MM.1S (cell line): Measurements from ENCODE around the gene POLR1A.

ENCODE experiments used
- EZH2 ChIP-seq: fragments of 300-600 bp; sonication (generic); optimal IDR thresholded peaks from 2 replicates; pipeline ENCODE3; 2017; ENCODE audit warnings: low read depth, mild to moderate bottlenecking, antibody characterized with exemption, low read length, mixed read lengths
- EZH2phosphoT487 ChIP-seq: fragments of 300-600 bp; sonication (generic); IDR thresholded peaks from 2 replicates; pipeline ENCODE4 v1.6.1; 2018; ENCODE audit warnings: antibody characterized with exemption, low read length
- TF ChIP-seq, protein P1 (sequence below): fragments of 300-600 bp; sonication (generic); IDR thresholded peaks from 2 replicates; pipeline ENCODE4 v1.5.1; 2016; ENCODE audit warnings: antibody characterized with exemption, low read length, mixed read lengths

DNA sequence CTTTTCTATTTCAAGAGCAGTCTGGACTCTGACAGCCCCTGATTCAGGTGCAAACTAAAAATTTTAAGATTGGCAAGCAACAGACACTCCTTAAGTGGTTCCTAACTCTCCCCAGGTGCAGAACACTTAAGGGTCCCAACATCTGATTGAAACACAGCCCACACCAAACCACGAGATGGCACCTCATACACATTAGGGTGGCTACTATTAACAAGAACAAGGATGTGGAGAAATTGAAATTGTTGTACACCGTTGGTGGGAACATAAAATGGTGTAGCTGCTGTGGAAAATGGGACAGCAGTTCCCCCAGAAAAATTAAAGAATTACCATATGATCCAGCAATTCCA, 82.3 kb downstream of the POLR1A start:
- TF ChIP-seq, protein P1, sequence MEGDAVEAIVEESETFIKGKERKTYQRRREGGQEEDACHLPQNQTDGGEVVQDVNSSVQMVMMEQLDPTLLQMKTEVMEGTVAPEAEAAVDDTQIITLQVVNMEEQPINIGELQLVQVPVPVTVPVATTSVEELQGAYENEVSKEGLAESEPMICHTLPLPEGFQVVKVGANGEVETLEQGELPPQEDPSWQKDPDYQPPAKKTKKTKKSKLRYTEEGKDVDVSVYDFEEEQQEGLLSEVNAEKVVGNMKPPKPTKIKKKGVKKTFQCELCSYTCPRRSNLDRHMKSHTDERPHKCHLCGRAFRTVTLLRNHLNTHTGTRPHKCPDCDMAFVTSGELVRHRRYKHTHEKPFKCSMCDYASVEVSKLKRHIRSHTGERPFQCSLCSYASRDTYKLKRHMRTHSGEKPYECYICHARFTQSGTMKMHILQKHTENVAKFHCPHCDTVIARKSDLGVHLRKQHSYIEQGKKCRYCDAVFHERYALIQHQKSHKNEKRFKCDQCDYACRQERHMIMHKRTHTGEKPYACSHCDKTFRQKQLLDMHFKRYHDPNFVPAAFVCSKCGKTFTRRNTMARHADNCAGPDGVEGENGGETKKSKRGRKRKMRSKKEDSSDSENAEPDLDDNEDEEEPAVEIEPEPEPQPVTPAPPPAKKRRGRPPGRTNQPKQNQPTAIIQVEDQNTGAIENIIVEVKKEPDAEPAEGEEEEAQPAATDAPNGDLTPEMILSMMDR = no peak
- no peak for TF ChIP-seq EZH2phosphoT487
- no peak for TF ChIP-seq EZH2
